Measurements from ENCODE around the gene CHFR.

Gene CHFR

GRCh38 chr12:132783917-132784531 is 103.4 kb downstream of the CHFR start:
- no peaks in the 10 kb centered on the region for H3K9me3 Mint-ChIP-seq
- H3K27me3 Mint-ChIP-seq = no peaks in the 10 kb centered on the region
- no peak overlapping the region for H3K4me3 Mint-ChIP-seq
- no peak overlapping the region for H3K27ac Mint-ChIP-seq
- H3K4me1 Mint-ChIP-seq (ENCODE audit: low read depth in 2 of 2) = peaks cover 4 to 6% of the 10 kb centered on the region in 2 donors
- no peak for DNase-seq
- peaks cover 72% of the 10 kb centered on the region for H3K36me3 Mint-ChIP-seq (ENCODE audit: insufficient read depth)
- ATAC-seq (replicated peaks) = no peak
